GM12878 (cell line): ENCODE measurements around the gene LMAN2L. TPM values are rescaled to one million over a fixed set of nuclear protein-coding genes. Genes with fewer than 3 reads are reported as not detected.

Source experiments
- ATAC-seq: fragments of 200-7000 bp; cut with Tn5 transposase; 3 replicates; pipeline ENCODE4 v1.9.1; 2020; ENCODE audit warnings: mild to moderate bottlenecking, moderate library complexity
- Bru-seq: library from RNA; stranded (reverse); fragments of 400-500 nt; gene quantifications from one replicate; lab custom pipeline; 2021; lab: Mats Ljungman, UMichigan
- BruChase-seq, 2 experiments: library from RNA; stranded (reverse); fragments of 400-500 nt; gene quantifications; one replicate each; lab custom pipeline; 2021; lab: Mats Ljungman, UMichigan
- BruUV-seq: library from RNA; stranded (reverse); fragments of 400-500 nt; replicated peaks from 2 replicates; lab custom pipeline; 2021; lab: Mats Ljungman, UMichigan
- CTCF ChIA-PET: fragments of 300-600 bp; sonication (Branson Sonifier 250); formaldehyde crosslinking; extraction: SDS; loops from one replicate; lab custom pipeline; 2021; ENCODE audit warnings: inconsistent platforms; lab: Yijun Ruan, JAX
- POLR2A ChIA-PET: fragments of 350-600 bp; formaldehyde crosslinking; extraction: SDS; loops from one replicate; lab custom pipeline; 2021; ENCODE audit warnings: inconsistent platforms; lab: Charles Lee
- RAD21 ChIA-PET: fragments of 300-600 bp; sonication (Branson Sonifier 250); formaldehyde crosslinking; loops from one replicate; lab custom pipeline; 2023; ENCODE audit warnings: antibody characterized with exemption; ENCODE audit not compliant: unreplicated experiment; lab: Charles Lee
- SMC1A ChIA-PET: fragments of 300-600 bp; sonication (Branson Sonifier 250); formaldehyde crosslinking; loops from one replicate; lab custom pipeline; 2023; ENCODE audit not compliant: unreplicated experiment, uncharacterized antibody; lab: Charles Lee
- DNase-seq: peaks from one replicate; pipeline ENCODE4 v3.0.0-alpha.2; 2011; ENCODE audit warnings: low read depth, low spot score
- FAIRE-seq: peaks from 3 replicates; lab custom pipeline; 2011; peaks lifted over from hg19 to GRCh38; lab: Jason Lieb, UNC
- H2AFZ ChIP-seq: 2 replicates; pipeline ENCODE4 v1.6.0; 2011; ENCODE audit warnings: low read depth, low read length, control low read depth; ENCODE audit not compliant: control insufficient read depth
- H3K27ac ChIP-seq: 2 replicates; pipeline ENCODE4 v1.5.1; 2011; ENCODE audit warnings: control low read depth; ENCODE audit not compliant: control insufficient read depth, insufficient read depth
- H3K27me3 ChIP-seq, 2 experiments: replicated peaks in 1 of 2; 2 replicates each; pipeline versions ENCODE4 v1.6.0 to v1.6.1; 2011; ENCODE audit warnings: low read length in 1 of 2; ENCODE audit not compliant: control insufficient read depth in 2 of 2, insufficient read depth in 2 of 2
- H3K36me3 ChIP-seq, 2 experiments: 2 replicates each; pipeline ENCODE4 v1.5.1; 2011; ENCODE audit warnings: low read length in 1 of 2; ENCODE audit not compliant: control insufficient read depth in 2 of 2, insufficient read depth in 2 of 2
- H3K4me1 ChIP-seq: 2 replicates; pipeline ENCODE4 v1.6.1; 2011; ENCODE audit warnings: mild to moderate bottlenecking, low read length, moderate library complexity, mixed read lengths; ENCODE audit not compliant: control insufficient read depth, insufficient read depth
- H3K4me2 ChIP-seq: 2 replicates; pipeline ENCODE4 v1.6.0; 2011; ENCODE audit warnings: control low read depth; ENCODE audit not compliant: control insufficient read depth, insufficient read depth
- H3K4me3 ChIP-seq: fragments of 200-600 bp; sonication (generic); 2 replicates; pipeline ENCODE4 v1.5.1; 2016
- H3K79me2 ChIP-seq: 2 replicates; pipeline ENCODE4 v1.6.0; 2011; ENCODE audit warnings: low read length; ENCODE audit not compliant: control insufficient read depth, insufficient read depth
- H3K9ac ChIP-seq: 2 replicates; pipeline ENCODE4 v1.8.0; 2011; ENCODE audit warnings: low read length, control low read depth, mixed read lengths; ENCODE audit not compliant: control insufficient read depth, insufficient read depth
- H3K9me3 ChIP-seq: replicated peaks from 3 replicates; pipeline ENCODE4 v1.5.1; 2011; ENCODE audit warnings: mild to moderate bottlenecking, low read length; ENCODE audit not compliant: control insufficient read depth, insufficient read depth
- H4K20me1 ChIP-seq: 2 replicates; pipeline ENCODE4 v1.6.0; 2011; ENCODE audit not compliant: control insufficient read depth, insufficient read depth
- GABPA ChIP-seq: IDR thresholded peaks from 2 replicates; pipeline ENCODE4 v1.6.1; 2014; ENCODE audit warnings: antibody characterized with exemption, low read depth, mild to moderate bottlenecking, inconsistent platforms
- HCFC1 ChIP-seq: fragments of 150-350 bp; IDR thresholded peaks from 2 replicates; pipeline ENCODE4 v1.6.1; 2014; ENCODE audit warnings: low read length
- MEF2B ChIP-seq: fragments of 450-650 bp; IDR thresholded peaks from 2 replicates; pipeline ENCODE4 v1.6.1; 2018; ENCODE audit warnings: mild to moderate bottlenecking, moderate library complexity; ENCODE audit not compliant: partially characterized antibody, poor library complexity, severe bottlenecking
- RCOR1 ChIP-seq: conservative IDR thresholded peaks from 2 replicates; pipeline ENCODE4 v1.6.1; 2012; ENCODE audit warnings: low read depth, low read length, improper control_type of control experiment
- YBX1 ChIP-seq: fragments of 450-650 bp; IDR thresholded peaks from 2 replicates; pipeline ENCODE4 v1.6.1; 2016; ENCODE audit warnings: antibody characterized with exemption
- ZNF384 ChIP-seq: IDR thresholded peaks from 2 replicates; pipeline ENCODE4 v1.6.1; 2012; ENCODE audit warnings: low read depth, mild to moderate bottlenecking, low read length, improper control_type of control experiment, borderline replicate concordance
- WGBS: methylation state at CpG from one replicate; pipeline ENCODE4 v1.1.6; 2016; ENCODE audit warnings: low lambda C conversion rate; ENCODE audit not compliant: insufficient replicate concordance, insufficient coverage; ENCODE audit errors: missing lambda C conversion rate; 5-methylcytosine and 5-hydroxymethylcytosine counted together
- in situ Hi-C: fragments of 300-500 bp; cut with MboI; formaldehyde crosslinking; loops from 9 replicates; pipeline ENCODE4 v1.14.3; 2018; ENCODE audit warnings: mixed read lengths
- intact Hi-C: fragments of 100-400 bp; cut with micrococcal nuclease; formaldehyde crosslinking; loops from one replicate; pipeline ENCODE4 v1.14.2; 2022; ENCODE audit not compliant: unreplicated experiment
- long read RNA-seq, 2 experiments: library from polyadenylated mRNA; unstranded; transcript quantifications; one replicate each; pipeline ENCODE4 v2.0.0, GENCODE V29; 2019 to 2020
- polyA minus RNA-seq, 3 experiments: library from RNA; depleted of rRNA, polyadenylated mRNA; stranded (reverse); fragments of >200 nt; gene quantifications; 2 replicates each; pipeline ENCODE4 v1.2.3, GENCODE V29; 2011
- polyA plus RNA-seq, 11 experiments: library from polyadenylated mRNA; depleted of rRNA in 4 of 11; unstranded in 6 of 11; stranded (reverse) in 5 of 11; fragments of >200 nt; fragmentation: Nextera tagmentation in 4 of 11; fragmentation: Illumina TruSeq in 1 of 11; extraction: Ambion mirVana in 4 of 11; extraction: Trizol in 1 of 11; gene quantifications; 1 replicate in 1 of 11; 2 replicates in 10 of 11; pipeline versions ENCODE4 v1.2.1 to v1.2.3, GENCODE V29; 2011 to 2016; ENCODE audit warnings: inconsistent platforms in 2 of 11, missing spikeins in 2 of 11, low read depth in 1 of 11
- total RNA-seq, 4 experiments: library from RNA; depleted of rRNA in 3 of 4; stranded (reverse); fragments of >200 nt in 3 of 4; fragmentation: Illumina TruSeq in 1 of 4; extraction: Trizol in 1 of 4; gene quantifications; 2 replicates each; pipeline versions ENCODE4 v1.2.1 to v1.2.3, GENCODE V29; 2013 to 2021
- TF ChIP-seq, protein P1 (sequence below): IDR thresholded peaks from 2 replicates; pipeline ENCODE4 v1.6.1; 2011; ENCODE audit warnings: borderline replicate concordance, low read depth, mild to moderate bottlenecking, moderate library complexity, mixed read lengths, low read length; ENCODE audit not compliant: insufficient read depth; ENCODE audit errors: extremely low read length
- TF ChIP-seq, protein P2 (sequence below): fragments of 450-650 bp; IDR thresholded peaks from 2 replicates; pipeline ENCODE4 v1.6.1; 2016; ENCODE audit warnings: mild to moderate bottlenecking
- TF ChIP-seq, protein P3 (sequence below): fragments of 450-650 bp; formaldehyde crosslinking; IDR thresholded peaks from 2 replicates; pipeline ENCODE4 v1.5.0; 2022; ENCODE audit warnings: mild to moderate bottlenecking, missing genetic modification characterization

LMAN2L gene, protein sequence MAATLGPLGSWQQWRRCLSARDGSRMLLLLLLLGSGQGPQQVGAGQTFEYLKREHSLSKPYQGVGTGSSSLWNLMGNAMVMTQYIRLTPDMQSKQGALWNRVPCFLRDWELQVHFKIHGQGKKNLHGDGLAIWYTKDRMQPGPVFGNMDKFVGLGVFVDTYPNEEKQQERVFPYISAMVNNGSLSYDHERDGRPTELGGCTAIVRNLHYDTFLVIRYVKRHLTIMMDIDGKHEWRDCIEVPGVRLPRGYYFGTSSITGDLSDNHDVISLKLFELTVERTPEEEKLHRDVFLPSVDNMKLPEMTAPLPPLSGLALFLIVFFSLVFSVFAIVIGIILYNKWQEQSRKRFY
- 16.0 and 16.7 TPM in 2 replicates for total RNA-seq (2013; cell fraction: nucleolus; rRNA removed)
- total RNA-seq (2014; rRNA removed) (8.7 and 9.3 TPM in 2 replicates), total RNA-seq (2014; rRNA removed; fragmentation: Illumina TruSeq; extraction: Trizol) (6.1 and 6.7 TPM in 2 replicates), total RNA-seq (2021) (5.7 and 5.8 TPM in 2 replicates), polyA plus RNA-seq (2011; rRNA removed) (12.8 and 13.1 TPM in 2 replicates), polyA plus RNA-seq (2014; fragmentation: Illumina TruSeq; extraction: Trizol) (7.9 and 9.1 TPM in 2 replicates), polyA plus RNA-seq (2014; fragmentation: Nextera tagmentation; extraction: Ambion mirVana) (10 to 100 TPM; 12.1 to 15.1 TPM), polyA plus RNA-seq (2014; rRNA removed) (8.8 and 8.9 TPM in 2 replicates), polyA plus RNA-seq (2016; fragmentation: Nextera tagmentation; extraction: Ambion mirVana) (10 to 100 TPM; 14.0 to 16.3 TPM), polyA minus RNA-seq (2011; rRNA and poly(A)+ RNA removed) (8.3 and 13.1 TPM in 2 replicates), Bru-seq, nascent RNA (percentile 58 among the genes with signal in this experiment), BruChase-seq, experiment 1, labeled RNA remaining after a 6-hour chase (percentile 56 among the genes with signal in this experiment), BruChase-seq, experiment 2, labeled RNA remaining after a 2-hour chase (percentile 59 among the genes with signal in this experiment)
- polyA plus RNA-seq (2011; ENCODE audit: low read depth) = 5.9 TPM
- polyA plus RNA-seq (2011; cell fraction: cytosol; rRNA removed) = 10.7 and 11.3 TPM in 2 replicates
- polyA plus RNA-seq (2011; cell fraction: nucleus; rRNA removed) = 7.2 and 10.9 TPM in 2 replicates
- 7.0 and 8.4 TPM in 2 replicates for polyA plus RNA-seq (2012)
- 2.0 and 2.9 TPM in 2 replicates for polyA minus RNA-seq (2011; cell fraction: cytosol; rRNA and poly(A)+ RNA removed)
- polyA minus RNA-seq (2011; cell fraction: nucleus; rRNA and poly(A)+ RNA removed) = 3.3 and 6.4 TPM in 2 replicates
- long read RNA-seq, experiment 1, transcript LMAN2L-201 (8 exons, 2,397 nt) = major isoform, 11 of 11 reads
- long read RNA-seq, experiment 1, partial matches to known transcripts = 0 of 11 reads
- long read RNA-seq, experiment 1, other reads (novel, unspliced or antisense) = 0 of 11 reads
- long read RNA-seq, experiment 2, transcript LMAN2L-201 (8 exons, 2,397 nt) = major isoform, 58 of 67 reads
- long read RNA-seq, experiment 2, partial matches to known transcripts = 2 of 67 reads
- long read RNA-seq, experiment 2, other reads (novel, unspliced or antisense) = 6 of 67 reads

DNA sequence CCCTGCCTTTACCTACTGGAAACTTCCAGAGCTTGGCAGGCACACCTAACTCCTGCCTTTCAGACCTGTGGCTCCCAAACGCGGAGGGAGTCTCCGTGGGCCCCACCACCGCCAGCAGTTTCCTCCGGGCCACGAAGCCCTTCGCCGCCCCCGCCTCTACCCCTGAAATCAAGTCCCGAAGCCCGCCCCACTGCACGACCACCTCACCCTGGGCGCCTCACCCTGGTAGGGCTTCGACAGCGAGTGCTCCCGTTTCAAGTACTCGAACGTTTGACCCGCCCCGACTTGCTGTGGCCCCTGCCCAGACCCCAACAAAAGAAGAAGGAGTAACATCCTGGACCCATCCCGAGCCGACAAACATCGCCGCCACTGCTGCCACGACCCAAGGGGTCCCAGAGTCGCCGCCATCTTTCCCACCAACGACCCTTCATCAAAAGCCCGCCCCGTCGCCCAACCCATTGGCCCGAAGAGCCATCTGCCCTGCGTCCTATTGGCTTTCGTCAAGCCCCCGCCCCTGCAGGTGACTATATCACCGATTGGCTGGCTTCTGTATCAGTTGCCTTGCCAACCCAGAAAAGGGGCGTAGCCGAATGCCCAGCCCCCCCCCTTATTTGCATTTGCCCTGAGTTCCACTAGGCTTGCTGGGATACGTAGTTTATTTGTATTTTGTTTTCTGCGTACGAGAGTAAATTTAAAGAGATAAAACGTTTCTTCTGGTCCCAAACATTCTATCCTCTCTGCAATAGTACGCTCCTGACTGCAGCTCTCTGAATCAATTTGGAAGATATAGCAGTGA, at the start of gene LMAN2L:
Gene LMAN2L, minus strand, starts transcription at position 432 of the 796 bp plus-strand sequence. Its CDS starts 24 bp downstream, at position 408.
- Histone ChIP-seq H2AFZ (peak within 1 kb of the TSS; percentile 98), H3K4me3 (peak within 1 kb of the TSS; percentile 84), H3K4me1 (no peaks in the 10 kb centered on the region), H3K27me3 (no peaks in the 10 kb centered on the region), H3K4me2 (peak within 1 kb of the TSS; percentile 85), H4K20me1 (no peaks in the 10 kb centered on the region), H3K36me3 (no peaks in the 10 kb centered on the region), H3K27ac (peak within 1 kb of the TSS; percentile 56), H3K9ac (peak within 1 kb of the TSS; percentile 83), H3K79me2 (peaks cover 13% of the 10 kb centered on the region), H3K9me3 (no peaks in the 10 kb centered on the region)
- WGBS = under 1% methylated on average over 43 of the region's 43 CpGs
- FAIRE-seq = peak; percentile 88
- no TSS peak for BruUV-seq
- intact Hi-C loops (loop anchor here (1.0 kb wide), 1 partner anchor 20 kb away; the partner anchor contains the start of gene CNNM4), in situ Hi-C loops (no loop called here)
- ATAC-seq = peak; percentile 100
- ChIA-PET POLR2A (interaction anchor here (0.7 to 1.4 kb wide), 2 partner anchors 21 to 23 kb away, joined by 4 read pairs; partner anchors contain the start of gene CNNM4), CTCF (interaction anchor here (0.8 to 5.1 kb wide), 4 partner anchors 23 to 61 kb away, joined by 3 to 36 read pairs (median 3); partner anchors contain the start of gene CNNM4), SMC1A (no interaction called here), RAD21 (interaction anchor here (1.1 kb wide), 1 partner anchor 21 kb away, joined by 4 read pairs; the partner anchor contains the start of gene CNNM4)
- peak; percentile 86 for DNase-seq
- TF ChIP-seq GABPA = 0 out of 2 replicates have a peak, but pooled peaks have one; percentile 27
- no peak for TF ChIP-seq RCOR1
- TF ChIP-seq, protein P1, sequence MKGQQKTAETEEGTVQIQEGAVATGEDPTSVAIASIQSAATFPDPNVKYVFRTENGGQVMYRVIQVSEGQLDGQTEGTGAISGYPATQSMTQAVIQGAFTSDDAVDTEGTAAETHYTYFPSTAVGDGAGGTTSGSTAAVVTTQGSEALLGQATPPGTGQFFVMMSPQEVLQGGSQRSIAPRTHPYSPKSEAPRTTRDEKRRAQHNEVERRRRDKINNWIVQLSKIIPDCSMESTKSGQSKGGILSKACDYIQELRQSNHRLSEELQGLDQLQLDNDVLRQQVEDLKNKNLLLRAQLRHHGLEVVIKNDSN = peak; percentile 59
- peak; percentile 90 for TF ChIP-seq HCFC1
- TF ChIP-seq ZNF384 = no peak
- TF ChIP-seq YBX1 = no peak
- peak; percentile 25 for TF ChIP-seq MEF2B
- TF ChIP-seq, protein P2, sequence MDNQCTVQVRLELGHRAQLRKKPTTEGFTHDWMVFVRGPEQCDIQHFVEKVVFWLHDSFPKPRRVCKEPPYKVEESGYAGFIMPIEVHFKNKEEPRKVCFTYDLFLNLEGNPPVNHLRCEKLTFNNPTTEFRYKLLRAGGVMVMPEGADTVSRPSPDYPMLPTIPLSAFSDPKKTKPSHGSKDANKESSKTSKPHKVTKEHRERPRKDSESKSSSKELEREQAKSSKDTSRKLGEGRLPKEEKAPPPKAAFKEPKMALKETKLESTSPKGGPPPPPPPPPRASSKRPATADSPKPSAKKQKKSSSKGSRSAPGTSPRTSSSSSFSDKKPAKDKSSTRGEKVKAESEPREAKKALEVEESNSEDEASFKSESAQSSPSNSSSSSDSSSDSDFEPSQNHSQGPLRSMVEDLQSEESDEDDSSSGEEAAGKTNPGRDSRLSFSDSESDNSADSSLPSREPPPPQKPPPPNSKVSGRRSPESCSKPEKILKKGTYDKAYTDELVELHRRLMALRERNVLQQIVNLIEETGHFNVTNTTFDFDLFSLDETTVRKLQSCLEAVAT = 0 out of 2 replicates have a peak, but pooled peaks have one; percentile 62
- TF ChIP-seq, protein P3, sequence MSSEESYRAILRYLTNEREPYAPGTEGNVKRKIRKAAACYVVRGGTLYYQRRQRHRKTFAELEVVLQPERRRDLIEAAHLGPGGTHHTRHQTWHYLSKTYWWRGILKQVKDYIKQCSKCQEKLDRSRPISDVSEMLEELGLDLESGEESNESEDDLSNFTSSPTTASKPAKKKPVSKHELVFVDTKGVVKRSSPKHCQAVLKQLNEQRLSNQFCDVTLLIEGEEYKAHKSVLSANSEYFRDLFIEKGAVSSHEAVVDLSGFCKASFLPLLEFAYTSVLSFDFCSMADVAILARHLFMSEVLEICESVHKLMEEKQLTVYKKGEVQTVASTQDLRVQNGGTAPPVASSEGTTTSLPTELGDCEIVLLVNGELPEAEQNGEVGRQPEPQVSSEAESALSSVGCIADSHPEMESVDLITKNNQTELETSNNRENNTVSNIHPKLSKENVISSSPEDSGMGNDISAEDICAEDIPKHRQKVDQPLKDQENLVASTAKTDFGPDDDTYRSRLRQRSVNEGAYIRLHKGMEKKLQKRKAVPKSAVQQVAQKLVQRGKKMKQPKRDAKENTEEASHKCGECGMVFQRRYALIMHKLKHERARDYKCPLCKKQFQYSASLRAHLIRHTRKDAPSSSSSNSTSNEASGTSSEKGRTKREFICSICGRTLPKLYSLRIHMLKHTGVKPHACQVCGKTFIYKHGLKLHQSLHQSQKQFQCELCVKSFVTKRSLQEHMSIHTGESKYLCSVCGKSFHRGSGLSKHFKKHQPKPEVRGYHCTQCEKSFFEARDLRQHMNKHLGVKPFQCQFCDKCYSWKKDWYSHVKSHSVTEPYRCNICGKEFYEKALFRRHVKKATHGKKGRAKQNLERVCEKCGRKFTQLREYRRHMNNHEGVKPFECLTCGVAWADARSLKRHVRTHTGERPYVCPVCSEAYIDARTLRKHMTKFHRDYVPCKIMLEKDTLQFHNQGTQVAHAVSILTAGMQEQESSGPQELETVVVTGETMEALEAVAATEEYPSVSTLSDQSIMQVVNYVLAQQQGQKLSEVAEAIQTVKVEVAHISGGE (CRISPR knock-in tag) = no peak
